NCI-H524 (cell line): ENCODE measurements around the gene JMY.

ENCODE experiments used
- DNase-seq, 2 experiments: peaks; one replicate each; lab custom pipeline; 2025; lab: John Stamatoyannopoulos, UW

The JMY gene

GRCh38 chr5:79287380-79287779 lies 51.4 kb downstream of the JMY start:
- DNase-seq, result no peak

- DNase-seq, result no peak
These were observed 52.0 kb downstream of the JMY start for GRCh38 chr5:79287907-79288306.

- DNase-seq, result no peak
These were observed 59.1 kb downstream of the JMY start for GRCh38 chr5:79295029-79295428.

- no peak for DNase-seq
These were observed 61.7 kb downstream of the JMY start for GRCh38 chr5:79297661-79298060.

GRCh38 chr5:79301046-79301712 lies 65.2 kb downstream of the JMY start:
- no peak for DNase-seq

- DNase-seq, result no peak
These were observed 66.5 kb downstream of the JMY start for GRCh38 chr5:79302454-79302853.

GRCh38 chr5:79305706-79306105 lies 69.8 kb downstream of the JMY start:
- DNase-seq, result no peak

- DNase-seq, result peak in 1 of 2 experiments; percentile 71
These were observed 83.1 kb downstream of the JMY start for GRCh38 chr5:79318935-79319614.

GRCh38 chr5:79329453-79329852 lies 93.5 kb downstream of the JMY start:
- no peak for DNase-seq

GRCh38 chr5:79330071-79330470 lies 94.1 kb downstream of the JMY start:
- no peak for DNase-seq

GRCh38 chr5:79333852-79334557 lies 98.1 kb downstream of the JMY start:
- DNase-seq, result no peak

GRCh38 chr5:79346420-79346824 lies 110.5 kb downstream of the JMY start:
- DNase-seq, result no peak

- no peak for DNase-seq
These were observed 113.1 kb downstream of the JMY start for GRCh38 chr5:79349047-79349446.

- DNase-seq, result no peak
These were observed 114.0 kb downstream of the JMY start for GRCh38 chr5:79349881-79350280.

- DNase-seq, result no peak
These were observed 121.5 kb downstream of the JMY start for GRCh38 chr5:79357398-79357797.
